Mesenchymal stem cell (in vitro differentiated cells and primary cell): ENCODE results near the gene ITGB4.
"Not testable (repeated sequence)": the region's sequence is repeated elsewhere in the genome, so short reads cannot be mapped to it uniquely, and the experiment has no call there.

Experiments used
- DNase-seq: peaks from one replicate; pipeline ENCODE4 v3.0.0-alpha.2; 2013
- H2AFZ ChIP-seq: one replicate; pipeline ENCODE4 v1.6.1; 2013; ENCODE audit warnings: low read depth, mild to moderate bottlenecking, control low read depth, inconsistent platforms, low read length, moderate library complexity
- H2AK5ac ChIP-seq: 2 replicates; pipeline ENCODE4 v1.6.1; 2013; ENCODE audit warnings: low read length, moderate library complexity, mild to moderate bottlenecking, inconsistent platforms; ENCODE audit not compliant: severe bottlenecking
- H2BK120ac ChIP-seq: one replicate; pipeline ENCODE4 v1.6.1; 2013; ENCODE audit warnings: low read depth, mild to moderate bottlenecking, inconsistent platforms, low read length, moderate library complexity
- H2BK12ac ChIP-seq, 2 experiments: one replicate each; pipeline ENCODE4 v1.6.1; 2013; ENCODE audit warnings: inconsistent platforms in 2 of 2, low read length in 2 of 2, mild to moderate bottlenecking in 2 of 2, moderate library complexity in 2 of 2, control low read depth in 1 of 2
- H2BK15ac ChIP-seq: one replicate; pipeline ENCODE4 v1.6.1; 2013; ENCODE audit warnings: mild to moderate bottlenecking, low read depth, inconsistent platforms; ENCODE audit not compliant: poor library complexity, severe bottlenecking
- H2BK5ac ChIP-seq: 2 replicates; pipeline ENCODE4 v1.6.1; 2013; ENCODE audit warnings: low read depth, mild to moderate bottlenecking, low read length, control low read depth, inconsistent platforms; ENCODE audit not compliant: poor library complexity, severe bottlenecking
- H3K14ac ChIP-seq, 2 experiments: one replicate each; pipeline ENCODE4 v1.6.1; 2013; ENCODE audit warnings: inconsistent platforms in 2 of 2, low read length in 2 of 2, control low read depth in 1 of 2, mild to moderate bottlenecking in 1 of 2, moderate library complexity in 1 of 2
- H3K18ac ChIP-seq, 2 experiments: one replicate each; pipeline ENCODE4 v1.6.1; 2013; ENCODE audit warnings: inconsistent platforms in 2 of 2, low read length in 2 of 2, control low read depth in 1 of 2, low read depth in 1 of 2, mild to moderate bottlenecking in 1 of 2
- H3K23ac ChIP-seq, 2 experiments: one replicate each; pipeline ENCODE4 v1.6.1; 2013; ENCODE audit warnings: inconsistent platforms in 2 of 2, low read length in 2 of 2, mild to moderate bottlenecking in 2 of 2, moderate library complexity in 2 of 2, control low read depth in 1 of 2
- H3K27ac ChIP-seq: 2 replicates; pipeline ENCODE4 v1.5.1; 2013; ENCODE audit warnings: mild to moderate bottlenecking, moderate library complexity, low read length, control low read depth, inconsistent platforms; ENCODE audit not compliant: poor library complexity, severe bottlenecking
- H3K27me3 ChIP-seq, 2 experiments: 2 replicates each; pipeline versions ENCODE4 v1.6.1 to v1.7.0; 2013; ENCODE audit warnings: low read length in 2 of 2, mild to moderate bottlenecking in 2 of 2, moderate library complexity in 2 of 2, control low read depth in 1 of 2, inconsistent platforms in 1 of 2; ENCODE audit not compliant: control insufficient read depth in 1 of 2, insufficient read depth in 1 of 2
- H3K36me3 ChIP-seq, 2 experiments: 2 replicates each; pipeline versions ENCODE4 v1.6.1 to v1.7.0; 2013; ENCODE audit warnings: low read length in 2 of 2, control low read depth in 1 of 2, inconsistent platforms in 1 of 2, low read depth in 1 of 2, mild to moderate bottlenecking in 1 of 2; ENCODE audit not compliant: insufficient read depth in 2 of 2, control insufficient read depth in 1 of 2
- H3K4ac ChIP-seq, 2 experiments: one replicate each; pipeline ENCODE4 v1.6.1; 2013; ENCODE audit warnings: inconsistent platforms in 2 of 2, low read length in 2 of 2, mild to moderate bottlenecking in 2 of 2, moderate library complexity in 2 of 2, control low read depth in 1 of 2, low read depth in 1 of 2
- H3K4me1 ChIP-seq: 2 replicates; pipeline ENCODE4 v1.6.1; 2013; ENCODE audit warnings: low read depth, low read length, control low read depth; ENCODE audit not compliant: control insufficient read depth, insufficient read depth
- H3K4me2 ChIP-seq: 2 replicates; pipeline ENCODE4 v1.6.1; 2013; ENCODE audit warnings: low read length, mild to moderate bottlenecking, inconsistent platforms; ENCODE audit not compliant: poor library complexity, severe bottlenecking
- H3K4me3 ChIP-seq, 2 experiments: 2 replicates each; pipeline versions ENCODE4 v1.5.1 to v1.7.0; 2013; ENCODE audit warnings: low read length in 2 of 2, mild to moderate bottlenecking in 2 of 2, control low read depth in 1 of 2, low read depth in 1 of 2; ENCODE audit not compliant: insufficient read depth in 1 of 2
- H3K79me1 ChIP-seq: replicated peaks from 2 replicates; pipeline ENCODE4 v1.6.1; 2013; ENCODE audit warnings: mild to moderate bottlenecking, control low read depth, low read length, inconsistent platforms; ENCODE audit not compliant: poor library complexity, severe bottlenecking
- H3K9ac ChIP-seq: 2 replicates; pipeline ENCODE4 v1.7.0; 2013; ENCODE audit warnings: mild to moderate bottlenecking, low read length, moderate library complexity
- H3K9me3 ChIP-seq: 2 replicates; pipeline ENCODE4 v1.7.0; 2013; ENCODE audit warnings: mild to moderate bottlenecking, low read length; ENCODE audit not compliant: control insufficient read depth
- H4K8ac ChIP-seq: one replicate; pipeline ENCODE4 v1.6.1; 2013; ENCODE audit warnings: inconsistent platforms, mild to moderate bottlenecking, low read length, moderate library complexity
- H4K91ac ChIP-seq: one replicate; pipeline ENCODE4 v1.6.1; 2013; ENCODE audit warnings: mild to moderate bottlenecking, low read length, inconsistent platforms
- WGBS: methylation state at CpG from one replicate; pipeline ENCODE4 v1.1.7; 2013; ENCODE audit warnings: mixed read lengths; 5-methylcytosine and 5-hydroxymethylcytosine counted together

ITGB4 gene

GRCh38 chr17:75759457-75759856 lies 38.2 kb downstream of the ITGB4 start:
- Histone ChIP-seq H3K79me1 (peaks cover 8% of the 10 kb centered on the region), H3K4me1 (peaks cover 32% of the 10 kb centered on the region), H3K27me3 (no peaks in the 10 kb centered on the region), H2BK120ac (no peak overlapping the region), H3K4ac (no peak overlapping the region), H2BK15ac (no peak overlapping the region), H3K18ac (no peak overlapping the region), H2AFZ (no peak overlapping the region), H3K27ac (no peak overlapping the region), H2AK5ac (no peak overlapping the region), H3K14ac (no peak overlapping the region), H4K91ac (no peak overlapping the region), H3K4me3 (no peak overlapping the region), H4K8ac (no peak overlapping the region), H2BK12ac (no peak overlapping the region), H3K9ac (no peak overlapping the region), H3K4me2 (no peak overlapping the region), H2BK5ac (no peak overlapping the region), H3K23ac (no peak overlapping the region), H3K9me3 (no peaks in the 10 kb centered on the region), H3K36me3 (peaks cover 17 to 65% of the 10 kb centered on the region in 2 experiments)
- 82% methylated on average over 3 of the region's 3 CpGs for WGBS
- no peak for DNase-seq

- not testable (repeated sequence) for H3K4me3 ChIP-seq, H4K91ac ChIP-seq, H3K23ac ChIP-seq, H4K8ac ChIP-seq, H3K18ac ChIP-seq, H3K4me2 ChIP-seq, H2BK5ac ChIP-seq, H3K9me3 ChIP-seq, H2BK12ac ChIP-seq, H2BK15ac ChIP-seq, H3K79me1 ChIP-seq, H3K27me3 ChIP-seq, H3K9ac ChIP-seq, H2AK5ac ChIP-seq, H2BK120ac ChIP-seq, DNase-seq, H3K4ac ChIP-seq, H2AFZ ChIP-seq, H3K27ac ChIP-seq, H3K14ac ChIP-seq
- 97% methylated on average over 5 of the region's 6 CpGs for WGBS
- H3K4me1 ChIP-seq: peaks cover 31% of the 10 kb centered on the region
- peaks cover 17 to 59% of the 10 kb centered on the region in 2 experiments for H3K36me3 ChIP-seq
Measured at GRCh38 chr17:75759978-75760640, 38.9 kb downstream of the ITGB4 start.

GRCh38 chr17:75762513-75763268 lies 41.4 kb downstream of the ITGB4 start:
- H2BK5ac ChIP-seq: peak overlapping the region; percentile 48
- H3K4me2 ChIP-seq: no peak overlapping the region
- H3K23ac ChIP-seq: no peak overlapping the region
- H4K91ac ChIP-seq: no peak overlapping the region
- WGBS: 98% methylated on average over 27 of the region's 27 CpGs
- H3K27ac ChIP-seq: no peak overlapping the region
- peaks cover 5% of the 10 kb centered on the region for H3K79me1 ChIP-seq
- H2BK12ac ChIP-seq: no peak overlapping the region
- H2AFZ ChIP-seq: no peak overlapping the region
- H3K27me3 ChIP-seq: no peaks in the 10 kb centered on the region
- no peaks in the 10 kb centered on the region for H3K9me3 ChIP-seq
- H2BK15ac ChIP-seq: peak overlapping the region; percentile 12
- no peak overlapping the region for H3K4ac ChIP-seq
- H3K18ac ChIP-seq: no peak overlapping the region
- peaks cover 17 to 33% of the 10 kb centered on the region in 2 experiments for H3K36me3 ChIP-seq
- DNase-seq: no peak
- H3K4me1 ChIP-seq: peaks cover 28% of the 10 kb centered on the region
- H3K4me3 ChIP-seq: no peak overlapping the region
- no peak overlapping the region for H3K9ac ChIP-seq
- no peak overlapping the region for H2BK120ac ChIP-seq
- no peak overlapping the region for H3K14ac ChIP-seq
- peak overlapping the region; percentile 8 for H4K8ac ChIP-seq
- peak overlapping the region; percentile 24 for H2AK5ac ChIP-seq

GRCh38 chr17:75763269-75763607 lies 42.0 kb downstream of the ITGB4 start:
- no peak overlapping the region for H4K91ac ChIP-seq
- no peak overlapping the region for H2BK12ac ChIP-seq
- no peak overlapping the region for H3K14ac ChIP-seq
- H4K8ac ChIP-seq: peak overlapping the region; percentile 8
- H2BK15ac ChIP-seq: no peak overlapping the region
- no peak overlapping the region for H3K18ac ChIP-seq
- H3K4me3 ChIP-seq: no peak overlapping the region
- H3K36me3 ChIP-seq: peaks cover 17 to 27% of the 10 kb centered on the region in 2 experiments
- H3K9me3 ChIP-seq: no peaks in the 10 kb centered on the region
- no peak overlapping the region for H3K4me2 ChIP-seq
- peaks cover 5% of the 10 kb centered on the region for H3K79me1 ChIP-seq
- no peak overlapping the region for H2AFZ ChIP-seq
- no peak overlapping the region for H2BK5ac ChIP-seq
- WGBS: 100% methylated on average over 1 of the region's 3 CpGs
- H3K4me1 ChIP-seq: peaks cover 28% of the 10 kb centered on the region
- H3K27ac ChIP-seq: no peak overlapping the region
- no peak overlapping the region for H3K4ac ChIP-seq
- H2BK120ac ChIP-seq: no peak overlapping the region
- peak overlapping the region; percentile 24 for H2AK5ac ChIP-seq
- H3K9ac ChIP-seq: no peak overlapping the region
- no peak overlapping the region for H3K23ac ChIP-seq
- no peak for DNase-seq
- no peaks in the 10 kb centered on the region for H3K27me3 ChIP-seq
